HepG2 (cell line): ENCODE results near the gene ZNF180. TPM values are rescaled to one million over a fixed set of nuclear protein-coding genes. Genes with fewer than 3 reads are reported as not detected.

Experiments
- ATAC-seq: fragments of 200-7000 bp; cut with Tn5 transposase; 3 replicates; pipeline ENCODE4 v1.9.1; 2020; ENCODE audit warnings: mild to moderate bottlenecking, moderate library complexity
- BruUV-seq: library from RNA; stranded (reverse); fragments of 400-500 nt; replicated peaks from 2 replicates; lab custom pipeline; 2021; lab: Mats Ljungman, UMichigan
- CTCF ChIA-PET: fragments of 300-600 bp; formaldehyde crosslinking; extraction: SDS; loops from one replicate; lab custom pipeline; 2021; ENCODE audit warnings: low total read pairs, inconsistent platforms, low intra/inter-chr PET ratio; lab: Yijun Ruan, JAX
- POLR2A ChIA-PET: fragments of 350-600 bp; sonication (Branson Sonifier 250); formaldehyde crosslinking; loops from one replicate; lab custom pipeline; 2020; ENCODE audit warnings: antibody characterized with exemption, inconsistent platforms; lab: Yijun Ruan, JAX
- DNase-seq: peaks from one replicate; pipeline ENCODE4 v3.0.0-alpha.2; 2015; ENCODE audit warnings: low spot score
- FAIRE-seq: peaks from 3 replicates; lab custom pipeline; 2011; peaks lifted over from hg19 to GRCh38; lab: Jason Lieb, UNC
- H2AFZ ChIP-seq: one replicate; pipeline ENCODE4 v1.6.1; 2011; ENCODE audit warnings: low read length, inconsistent platforms
- H3K27ac ChIP-seq: fragments of 300-600 bp; 3 replicates; pipeline ENCODE4 v1.8.0; 2011; ENCODE audit warnings: mixed run types, mild to moderate bottlenecking, mixed read lengths, low read length, inconsistent platforms; ENCODE audit not compliant: insufficient read depth; ENCODE audit errors: extremely low read length
- H3K27me3 ChIP-seq, 2 experiments: fragments of 200-600 bp in 1 of 2; 2 replicates in 1 of 2; 3 replicates in 1 of 2; pipeline versions ENCODE4 v1.6.0 to v1.8.0; 2011; ENCODE audit warnings: low read length in 2 of 2, mild to moderate bottlenecking in 2 of 2, moderate library complexity in 2 of 2, inconsistent platforms in 1 of 2; ENCODE audit not compliant: insufficient read depth in 2 of 2, control insufficient read depth in 1 of 2
- H3K36me3 ChIP-seq, 2 experiments: fragments of 200-600 bp in 1 of 2; replicated peaks in 1 of 2; 2 replicates in 1 of 2; 3 replicates in 1 of 2; pipeline versions ENCODE4 v1.5.1 to v1.8.0; 2011; ENCODE audit warnings: low read length in 2 of 2, inconsistent platforms in 1 of 2; ENCODE audit not compliant: insufficient read depth in 2 of 2, control insufficient read depth in 1 of 2
- H3K4me1 ChIP-seq: 2 replicates; pipeline ENCODE4 v1.5.1; 2012; ENCODE audit warnings: low read length, inconsistent platforms; ENCODE audit not compliant: insufficient read depth
- H3K4me2 ChIP-seq: 2 replicates; pipeline ENCODE4 v1.6.0; 2011; ENCODE audit warnings: low read depth, low read length, inconsistent platforms
- H3K4me3 ChIP-seq, 3 experiments: fragments of 200-600 bp in 1 of 3; sonication (generic), shearing (Covaris generic) in 1 of 3; replicated peaks in 1 of 3; 2 replicates each; pipeline ENCODE4 v1.5.1; 2011 to 2016; ENCODE audit warnings: low read length in 3 of 3, inconsistent platforms in 2 of 3, low read depth in 2 of 3, mild to moderate bottlenecking in 2 of 3, control low read depth in 1 of 3, mixed read lengths in 1 of 3; ENCODE audit not compliant: insufficient read depth in 1 of 3
- H3K79me2 ChIP-seq: one replicate; pipeline ENCODE4 v1.6.1; 2011; ENCODE audit warnings: low read length, inconsistent platforms; ENCODE audit not compliant: insufficient read depth
- H3K9ac ChIP-seq: 2 replicates; pipeline ENCODE4 v1.6.0; 2011; ENCODE audit warnings: mild to moderate bottlenecking, low read depth, low read length, inconsistent platforms; ENCODE audit not compliant: insufficient read depth
- H3K9me3 ChIP-seq: 2 replicates; pipeline ENCODE4 v1.5.1; 2012; ENCODE audit warnings: mild to moderate bottlenecking, low read length
- H4K20me1 ChIP-seq: 2 replicates; pipeline ENCODE4 v1.6.0; 2011; ENCODE audit warnings: inconsistent platforms, mild to moderate bottlenecking, low read length, moderate library complexity; ENCODE audit not compliant: insufficient read depth
- ARNT2 ChIP-seq: sonication (generic); formaldehyde crosslinking; IDR thresholded peaks from 2 replicates; pipeline ENCODE4 v1.8.0; 2022; ENCODE audit warnings: mild to moderate bottlenecking, low read depth, missing genetic modification reagents, moderate library complexity
- GABPA ChIP-seq, 2 experiments: IDR thresholded peaks; 2 replicates each; pipeline ENCODE4 v1.6.1; 2011 to 2016; ENCODE audit warnings: low read depth in 2 of 2, low read length in 1 of 2, missing biosample characterization in 1 of 2, missing genetic modification characterization in 1 of 2
- GABPB1 ChIP-seq: IDR thresholded peaks from 2 replicates; pipeline ENCODE4 v1.6.1; 2016; ENCODE audit warnings: mild to moderate bottlenecking, missing genetic modification reagents, moderate library complexity, missing compliant biosample characterization
- IKZF5 ChIP-seq: IDR thresholded peaks from 2 replicates; pipeline ENCODE4 v1.6.1; 2018; ENCODE audit warnings: missing genetic modification reagents, mild to moderate bottlenecking, missing compliant biosample characterization
- SETDB1 ChIP-seq: sonication (generic); formaldehyde crosslinking; IDR thresholded peaks from 2 replicates; pipeline ENCODE4 v1.5.1; 2020; ENCODE audit warnings: missing genetic modification reagents, mild to moderate bottlenecking, borderline replicate concordance
- THAP11 ChIP-seq: IDR thresholded peaks from 2 replicates; pipeline ENCODE4 v1.6.1; 2016; ENCODE audit warnings: missing biosample characterization, missing genetic modification reagents
- ZC3H13 ChIP-seq: sonication (generic); formaldehyde crosslinking; IDR thresholded peaks from 2 replicates; pipeline ENCODE4 v1.8.1; 2023; ENCODE audit warnings: mild to moderate bottlenecking, missing genetic modification reagents, moderate library complexity
- ZNF143 ChIP-seq: sonication (generic); formaldehyde crosslinking; IDR thresholded peaks from 2 replicates; pipeline ENCODE4 v1.4.0; 2020; ENCODE audit warnings: missing genetic modification reagents
- WGBS: methylation state at CpG from one replicate; pipeline ENCODE4 v1.1.6; 2017; ENCODE audit warnings: low lambda C conversion rate; 5-methylcytosine and 5-hydroxymethylcytosine counted together
- in situ Hi-C: cut with HindIII; loops from 2 replicates; pipeline ENCODE4 v1.10.0; 2017; ENCODE audit warnings: low pct_unique_long_range_greater_than_20kb; ENCODE audit not compliant: extremely low pct_ligation_motif_present
- intact Hi-C: fragments of 100-400 bp; cut with micrococcal nuclease; formaldehyde crosslinking; loops from one replicate; pipeline ENCODE4 v1.10.0; 2022; ENCODE audit not compliant: unreplicated experiment
- polyA plus RNA-seq, 8 experiments: library from polyadenylated mRNA; depleted of rRNA in 3 of 8; stranded (reverse) in 7 of 8; unstranded in 1 of 8; fragments of >200 nt; fragmentation: Illumina TruSeq in 4 of 8; extraction: Trizol in 4 of 8; gene quantifications; 2 replicates each; pipeline versions ENCODE4 v1.2.1 to v1.2.3, GENCODE V29; 2011 to 2016; ENCODE audit warnings: low read depth in 4 of 8, missing spikeins in 1 of 8, mixed read lengths in 1 of 8; ENCODE audit not compliant: insufficient read depth in 1 of 8
- total RNA-seq, 5 experiments: library from RNA; depleted of rRNA; stranded (reverse); fragments of >200 nt; fragmentation: Illumina TruSeq; extraction: Trizol; gene quantifications; 2 replicates each; pipeline ENCODE4 v1.2.3, GENCODE V29; 2016; ENCODE audit warnings: low read depth in 1 of 5

The ZNF180 gene
- total and polyA plus RNA-seq, 2 of the 13 experiments (the other 11 are each of a cell fraction or from before 2014, with no cell fraction given) = 0.92 to 9.3 TPM

- TF ChIP-seq SETDB1 (CRISPR knock-in tag) (peak; percentile 86; the same call in 1 of the 2 replicates), ZC3H13 (CRISPR knock-in tag) (no peak), IKZF5 (no peak), ARNT2 (CRISPR knock-in tag) (no peak), GABPA (IDR thresholded peaks at IDR 0.05; ENCODE audit: low read depth, low read length) (peak; percentile 68), GABPA (CRISPR knock-in tag; IDR thresholded peaks at IDR 0.05; ENCODE audit: low read depth) (peak; percentile 72), GABPB1 (CRISPR knock-in tag) (peak; percentile 73), ZNF143 (CRISPR knock-in tag) (peak; percentile 81), THAP11 (CRISPR knock-in tag) (peak; percentile 75)
- POLR2A ChIA-PET = no interaction called here
- no peak within 1 kb of the TSS for H3K9ac ChIP-seq
- H3K4me2 ChIP-seq = peak within 1 kb of the TSS; percentile 38
- H3K4me3 ChIP-seq = no peak within 1 kb of the TSS; a peak in 1 of 6 replicates
- no peaks in the 10 kb centered on the region for H4K20me1 ChIP-seq
- no peak for FAIRE-seq
- H3K79me2 ChIP-seq = no peaks in the 10 kb centered on the region
- peaks cover 95% of the 10 kb centered on the region for H3K9me3 ChIP-seq
- BruUV-seq = no TSS peak
- H3K4me1 ChIP-seq = no peaks in the 10 kb centered on the region
- H2AFZ ChIP-seq = no peak within 1 kb of the TSS
- peak; percentile 12 for DNase-seq
- no peaks in the 10 kb centered on the region for H3K27me3 ChIP-seq
- H3K36me3 ChIP-seq = no peaks in the 10 kb centered on the region
- 47% methylated on average over 26 of the region's 45 CpGs for WGBS
- H3K27ac ChIP-seq = no peak within 1 kb of the TSS
- in situ Hi-C loops = no loop called here
- CTCF ChIA-PET = no interaction called here
- intact Hi-C loops = no loop called here
- ATAC-seq = no peak
Observed at GRCh38 chr19:44447916-44448674, 52.2 kb downstream of the ZNF180 start, which contains the start of gene ZNF229. ZNF229 (minus strand) TSS chr19:44448472; CDS start chr19:44442847, 5,625 bp downstream.
